22Rv1 (cell line): Measurements from ENCODE around the gene GABBR2.

ENCODE experiments used
- CTCF ChIP-seq: fragments of 450-650 bp; IDR thresholded peaks from 2 replicates; pipeline ENCODE4 v1.5.1; 2017; ENCODE audit warnings: mild to moderate bottlenecking
- ZFX ChIP-seq: fragments of 450-650 bp; IDR thresholded peaks from 2 replicates; pipeline ENCODE4 v1.6.1; 2017; ENCODE audit warnings: antibody characterized with exemption, borderline replicate concordance

DNA sequence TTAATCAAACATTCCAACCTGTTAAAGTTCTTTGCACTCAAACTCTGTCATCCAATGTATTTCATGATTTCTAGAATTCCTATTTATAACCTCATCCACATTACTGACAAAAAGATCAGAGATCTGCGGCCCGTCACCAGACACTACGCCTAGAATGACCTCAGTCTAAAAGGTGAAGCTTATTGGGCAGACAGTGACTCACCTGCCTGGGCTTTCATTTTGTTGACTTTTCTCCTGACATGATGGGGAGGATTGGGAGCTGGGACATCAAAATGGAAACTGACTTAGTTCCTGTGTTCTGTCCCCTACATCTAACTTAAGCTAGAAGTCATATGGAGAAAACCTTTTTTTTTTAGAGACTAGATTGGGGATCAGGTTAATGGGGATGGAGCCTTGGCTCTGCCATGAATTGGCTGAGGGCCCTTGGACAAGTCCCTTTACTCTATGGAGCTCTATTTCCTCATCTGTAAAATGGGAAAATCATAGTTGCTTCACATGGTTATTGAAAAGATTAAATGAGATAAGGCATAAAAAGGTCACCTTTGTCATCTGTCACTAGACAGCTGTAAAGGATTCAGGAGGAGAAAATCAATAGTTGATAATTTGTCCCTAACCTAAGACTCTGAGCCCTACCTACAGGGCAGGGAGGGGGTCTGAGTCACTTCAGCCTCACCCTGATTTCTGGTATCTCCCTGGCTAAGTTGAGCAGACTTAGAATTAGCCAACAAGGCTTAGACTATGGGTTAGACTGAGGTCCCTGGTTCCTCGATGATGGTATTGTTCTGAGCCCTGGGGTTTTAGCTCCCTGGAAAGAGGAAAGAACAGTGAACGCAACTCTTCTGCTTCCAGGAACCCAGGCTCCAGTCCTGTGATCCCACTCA is 228.5 kb downstream of the GABBR2 start:
- TF ChIP-seq CTCF (no peak), ZFX (no peak)
